SU-DHL-6 (cell line): ENCODE results near the gene SLCO4A1.
"Not testable (repeated sequence)": the region's sequence is repeated elsewhere in the genome, so short reads cannot be mapped to it uniquely, and the experiment has no call there.

Experiments used
- H2AFZ ChIP-seq: fragments of 200-600 bp; sonication (generic); 2 replicates; pipeline ENCODE4 v1.6.1; 2014; ENCODE audit warnings: low read depth, mild to moderate bottlenecking, moderate library complexity, mixed read lengths, antibody characterized with exemption, low read length; ENCODE audit not compliant: severe bottlenecking
- H3F3A ChIP-seq: fragments of 200-600 bp; shearing (Covaris generic); 2 replicates; pipeline ENCODE4 v1.6.0; 2016; ENCODE audit warnings: antibody characterized with exemption, mild to moderate bottlenecking; ENCODE audit not compliant: insufficient read depth
- H3K27ac ChIP-seq: fragments of 200-600 bp; sonication (generic); 2 replicates; pipeline ENCODE4 v1.5.1; 2016; ENCODE audit warnings: low read depth, mild to moderate bottlenecking, low read length, moderate library complexity, mixed read lengths
- H3K27me3 ChIP-seq: fragments of 200-600 bp; sonication (generic), shearing (Covaris generic); 2 replicates; pipeline ENCODE4 v1.6.0; 2014; ENCODE audit warnings: mild to moderate bottlenecking, low read length
- H3K36me3 ChIP-seq: fragments of 200-600 bp; sonication (generic); 2 replicates; pipeline ENCODE4 v1.6.1; 2014; ENCODE audit warnings: mild to moderate bottlenecking, low read length, mixed read lengths
- H3K4me2 ChIP-seq: fragments of 300-600, 200-600 bp; shearing (Covaris generic), sonication (generic); 2 replicates; pipeline ENCODE4 v1.6.0; 2014; ENCODE audit warnings: low read length, low read depth, mild to moderate bottlenecking; ENCODE audit not compliant: poor library complexity, severe bottlenecking
- H3K4me3 ChIP-seq: fragments of 200-600 bp; sonication (generic); 2 replicates; pipeline ENCODE4 v1.5.1; 2014; ENCODE audit warnings: antibody characterized with exemption, low read length, mild to moderate bottlenecking, mixed read lengths; ENCODE audit not compliant: insufficient read depth, poor library complexity, severe bottlenecking
- H3K79me2 ChIP-seq: fragments of 200-600 bp; sonication (generic); 2 replicates; pipeline ENCODE4 v1.6.1; 2014; ENCODE audit warnings: mild to moderate bottlenecking, low read length, moderate library complexity; ENCODE audit not compliant: insufficient read depth
- H3K9ac ChIP-seq: fragments of 200-600 bp; sonication (generic); 2 replicates; pipeline ENCODE4 v1.7.0; 2014; ENCODE audit warnings: mild to moderate bottlenecking, low read length
- H3K9me2 ChIP-seq: fragments of 200-600 bp; sonication (generic); replicated peaks from 2 replicates; pipeline ENCODE4 v1.6.1; 2014; ENCODE audit warnings: low read length; ENCODE audit not compliant: insufficient read depth
- H3K9me3 ChIP-seq: fragments of 200-600 bp; sonication (generic); 2 replicates; pipeline ENCODE4 v1.6.1; 2014; ENCODE audit warnings: low read length, mixed read lengths; ENCODE audit not compliant: insufficient read depth
- H4K20me1 ChIP-seq: fragments of 200-600 bp; sonication (generic); 2 replicates; pipeline ENCODE4 v1.6.1; 2014; ENCODE audit warnings: low read depth, mild to moderate bottlenecking, antibody characterized with exemption, low read length, moderate library complexity, mixed read lengths
- EZH2phosphoT487 ChIP-seq: fragments of 200-600 bp; sonication (generic), shearing (Covaris generic); conservative IDR thresholded peaks from 2 replicates; pipeline ENCODE4 v1.6.1; 2018; ENCODE audit warnings: mild to moderate bottlenecking, antibody characterized with exemption, low read length, moderate library complexity, mixed read lengths
- TF ChIP-seq, protein P1 (sequence below): fragments of 200-600 bp; sonication (generic); IDR thresholded peaks from one replicate; pipeline ENCODE4 v1.5.1; 2017; ENCODE audit warnings: antibody characterized with exemption, mild to moderate bottlenecking, low read length, moderate library complexity; ENCODE audit not compliant: insufficient read depth, poor library complexity, severe bottlenecking

The SLCO4A1 gene

GRCh38 chr20:62682912-62683517 is 40.7 kb downstream of the SLCO4A1 start:
- Histone ChIP-seq H3K4me2 (no peak overlapping the region), H4K20me1 (no peaks in the 10 kb centered on the region), H3K27me3 (no peaks in the 10 kb centered on the region), H3K9me3 (no peaks in the 10 kb centered on the region), H3K9ac (no peak overlapping the region), H3K79me2 (no peaks in the 10 kb centered on the region), H3K4me3 (no peak overlapping the region), H3F3A (no peaks in the 10 kb centered on the region), H3K36me3 (no peaks in the 10 kb centered on the region), H3K27ac (no peak overlapping the region), H3K9me2 (no peaks in the 10 kb centered on the region), H2AFZ (no peak overlapping the region)
- TF ChIP-seq, protein P1, sequence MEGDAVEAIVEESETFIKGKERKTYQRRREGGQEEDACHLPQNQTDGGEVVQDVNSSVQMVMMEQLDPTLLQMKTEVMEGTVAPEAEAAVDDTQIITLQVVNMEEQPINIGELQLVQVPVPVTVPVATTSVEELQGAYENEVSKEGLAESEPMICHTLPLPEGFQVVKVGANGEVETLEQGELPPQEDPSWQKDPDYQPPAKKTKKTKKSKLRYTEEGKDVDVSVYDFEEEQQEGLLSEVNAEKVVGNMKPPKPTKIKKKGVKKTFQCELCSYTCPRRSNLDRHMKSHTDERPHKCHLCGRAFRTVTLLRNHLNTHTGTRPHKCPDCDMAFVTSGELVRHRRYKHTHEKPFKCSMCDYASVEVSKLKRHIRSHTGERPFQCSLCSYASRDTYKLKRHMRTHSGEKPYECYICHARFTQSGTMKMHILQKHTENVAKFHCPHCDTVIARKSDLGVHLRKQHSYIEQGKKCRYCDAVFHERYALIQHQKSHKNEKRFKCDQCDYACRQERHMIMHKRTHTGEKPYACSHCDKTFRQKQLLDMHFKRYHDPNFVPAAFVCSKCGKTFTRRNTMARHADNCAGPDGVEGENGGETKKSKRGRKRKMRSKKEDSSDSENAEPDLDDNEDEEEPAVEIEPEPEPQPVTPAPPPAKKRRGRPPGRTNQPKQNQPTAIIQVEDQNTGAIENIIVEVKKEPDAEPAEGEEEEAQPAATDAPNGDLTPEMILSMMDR: no peak
- TF ChIP-seq EZH2phosphoT487: no peak

- not testable (repeated sequence) for H3K27me3 ChIP-seq, H3K4me2 ChIP-seq, H3F3A ChIP-seq, H3K4me3 ChIP-seq, H2AFZ ChIP-seq, H4K20me1 ChIP-seq, H3K9me3 ChIP-seq, H3K36me3 ChIP-seq, H3K79me2 ChIP-seq, H3K27ac ChIP-seq, H3K9me2 ChIP-seq, H3K9ac ChIP-seq
Measured at GRCh38 chr20:62683660-62684322, 41.5 kb downstream of the SLCO4A1 start.

DNA sequence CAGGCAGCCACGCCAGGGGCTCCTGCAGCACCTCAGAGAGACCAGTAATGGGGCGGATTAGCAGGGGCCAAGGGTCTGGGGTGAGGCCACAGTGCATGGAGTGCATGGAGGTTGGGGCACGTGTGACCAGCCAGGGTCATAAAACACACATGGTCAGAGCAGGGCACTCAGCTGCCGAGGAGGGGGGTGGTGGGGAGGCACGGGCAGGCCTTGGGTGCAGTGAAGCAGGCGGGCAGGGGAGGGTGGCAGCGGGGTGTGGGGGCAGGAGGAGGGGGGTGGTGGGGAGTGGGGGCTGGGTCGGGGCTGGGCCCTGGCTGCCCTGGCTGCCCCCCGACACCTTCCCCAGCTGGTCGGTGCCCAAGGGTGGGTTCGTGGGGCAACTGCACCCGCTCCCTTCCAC is 42.7 kb downstream of the SLCO4A1 start:
- H3K4me2 ChIP-seq: no peak overlapping the region
- H3K4me3 ChIP-seq: no peak overlapping the region
- H3K27me3 ChIP-seq: no peaks in the 10 kb centered on the region
- TF ChIP-seq EZH2phosphoT487: no peak
- TF ChIP-seq, protein P1: no peak
- no peak overlapping the region for H3K27ac ChIP-seq
- no peaks in the 10 kb centered on the region for H3K9me3 ChIP-seq
- no peaks in the 10 kb centered on the region for H3F3A ChIP-seq
- H4K20me1 ChIP-seq: no peaks in the 10 kb centered on the region
- H3K36me3 ChIP-seq: no peaks in the 10 kb centered on the region
- H2AFZ ChIP-seq: no peak overlapping the region
- H3K9ac ChIP-seq: no peak overlapping the region
- no peaks in the 10 kb centered on the region for H3K9me2 ChIP-seq
- H3K79me2 ChIP-seq: no peaks in the 10 kb centered on the region

DNA sequence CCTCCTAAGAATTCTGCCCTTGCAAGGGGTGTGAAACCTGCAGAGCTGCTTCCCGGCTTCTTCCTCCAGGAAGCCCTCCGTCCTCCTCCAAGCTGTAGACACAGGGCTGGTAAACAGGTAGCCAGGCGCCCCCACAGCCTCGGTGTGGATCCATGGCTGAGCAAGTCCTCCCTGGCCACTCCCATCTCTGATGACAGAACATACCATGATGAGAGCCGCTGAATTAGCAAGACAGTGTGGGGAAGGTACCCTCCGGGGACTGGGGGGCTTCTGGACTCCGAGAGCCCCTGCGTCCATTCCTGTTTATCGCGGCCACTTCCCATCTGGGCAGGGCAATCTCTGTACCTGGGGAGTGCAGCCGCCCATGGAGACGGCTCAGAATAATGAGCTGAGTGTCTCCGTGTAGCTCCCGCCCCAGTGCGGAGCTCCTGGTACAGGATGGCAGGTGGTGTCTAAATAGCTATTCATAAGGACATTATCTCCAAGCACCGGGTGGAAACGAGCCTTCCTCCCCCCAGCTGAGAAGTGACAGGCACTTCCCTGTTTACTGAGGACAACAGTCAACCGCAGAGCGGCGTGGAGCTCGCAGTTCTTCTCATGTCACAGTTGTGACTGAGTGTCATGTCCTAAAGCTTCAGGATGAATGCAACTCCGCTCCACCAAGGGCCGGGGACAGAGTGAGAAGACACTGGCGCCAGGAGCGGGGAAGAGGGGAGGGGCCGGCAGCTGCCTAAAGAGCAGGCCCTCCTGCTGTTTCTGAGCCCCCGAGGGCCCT is 43.7 kb downstream of the SLCO4A1 start:
- H4K20me1 ChIP-seq: no peaks in the 10 kb centered on the region
- H3K9me3 ChIP-seq: no peaks in the 10 kb centered on the region
- H3K9me2 ChIP-seq: no peaks in the 10 kb centered on the region
- no peak overlapping the region for H3K9ac ChIP-seq
- no peaks in the 10 kb centered on the region for H3F3A ChIP-seq
- no peak overlapping the region for H2AFZ ChIP-seq
- no peaks in the 10 kb centered on the region for H3K27me3 ChIP-seq
- H3K4me3 ChIP-seq: no peak overlapping the region
- H3K36me3 ChIP-seq: no peaks in the 10 kb centered on the region
- no peak overlapping the region for H3K27ac ChIP-seq
- H3K4me2 ChIP-seq: no peak overlapping the region
- no peaks in the 10 kb centered on the region for H3K79me2 ChIP-seq
- no peak for TF ChIP-seq EZH2phosphoT487
- TF ChIP-seq, protein P1: no peak
